Measurements from ENCODE around the gene PLOD1. TPM values are rescaled to one million over a fixed set of nuclear protein-coding genes. Genes with fewer than 3 reads are reported as not detected.

PLOD1 gene
- total RNA-seq (10 to 100 TPM; 54.9 to 82.9 TPM), polyA plus RNA-seq (10 to 100 TPM; 48.0 to 73.0 TPM)

DNA sequence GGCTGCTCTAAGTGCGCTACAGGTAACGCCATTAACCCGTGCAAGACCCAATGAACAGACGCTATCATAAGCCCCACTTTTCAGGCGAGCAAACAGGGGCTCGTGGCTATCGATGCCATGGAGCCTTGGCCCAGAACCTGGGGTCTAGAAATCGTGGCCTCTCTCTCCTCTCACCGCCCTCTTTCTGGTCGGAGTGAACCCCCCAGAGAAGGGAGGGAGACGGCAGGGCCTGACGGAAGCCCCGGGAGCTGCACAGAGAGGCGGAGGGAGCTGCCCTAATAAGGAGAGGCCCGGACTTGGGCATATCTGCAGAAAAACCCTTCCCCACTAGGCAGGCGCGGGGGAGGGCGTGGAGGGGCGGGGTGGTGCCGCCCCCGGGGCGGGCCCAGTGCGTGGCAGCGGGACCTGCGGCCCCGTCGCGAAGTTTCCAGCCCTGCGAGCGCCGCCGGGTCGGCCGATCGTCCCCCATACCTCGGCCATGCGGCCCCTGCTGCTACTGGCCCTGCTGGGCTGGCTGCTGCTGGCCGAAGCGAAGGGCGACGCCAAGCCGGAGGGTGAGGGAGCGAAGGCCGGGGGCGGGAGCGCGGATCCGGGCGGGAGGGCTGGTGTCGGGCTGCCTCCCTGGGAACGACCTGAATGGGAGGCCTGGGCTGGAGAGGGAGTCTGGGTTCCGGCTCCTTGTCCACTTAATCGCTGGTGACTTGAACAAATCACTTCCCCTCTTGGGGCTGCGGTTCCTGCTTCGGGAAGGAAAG lies at the start of gene PLOD1:
Gene PLOD1 (plus strand): TSS at position 416 of the 755 bp plus-strand sequence. CDS start 63 bp downstream, at position 479.
- Histone ChIP-seq H3K27me3 (ENCODE audit: control insufficient read depth in 4 of 4, insufficient read depth in 4 of 4, low read length in 3 of 4) (no peaks in the 10 kb centered on the region), H3K27ac (ENCODE audit: low read depth in 1 of 2, low read length in 2 of 2) (peak within 1 kb of the TSS; percentile 86 to 89), H3K4me3 (ENCODE audit: low read depth in 1 of 3, low read length in 3 of 3) (peak within 1 kb of the TSS; percentile 47 to 74 (median 72)), H3K9ac (ENCODE audit: low read depth in 1 of 2, low read length in 2 of 2) (peak within 1 kb of the TSS; percentile 33 to 70), H3K36me3 (ENCODE audit: control insufficient read depth in 4 of 4, insufficient read depth in 3 of 4, low read depth in 1 of 4, low read length in 3 of 4) (no peaks in the 10 kb centered on the region), H3K9me3 (ENCODE audit: control insufficient read depth in 4 of 4, low read length in 3 of 4) (no peaks in the 10 kb centered on the region), H3K4me1 (ENCODE audit: control insufficient read depth in 4 of 4, insufficient read depth in 4 of 4, low read length in 3 of 4) (peaks cover 3 to 39% (median 23%) of the 10 kb centered on the region in 4 donors)
- TF ChIP-seq RXRA (IDR thresholded peaks at IDR 0.05) (no peak), SP1 (IDR thresholded peaks at IDR 0.05) (peak; percentile 35), YY1 (IDR thresholded peaks at IDR 0.05) (no peak), FOXA2 (IDR thresholded peaks at IDR 0.05) (no peak), EGR1 (IDR thresholded peaks at IDR 0.05; ENCODE audit: low read depth in 2 of 2) (peak in 1 of 2 donors; percentile 74), GABPA (IDR thresholded peaks at IDR 0.05 in 1 of 2, conservative IDR thresholded peaks at IDR 0.05 in 1 of 2) (no peak), ZBTB33 (IDR thresholded peaks at IDR 0.05) (no peak), FOXA1 (IDR thresholded peaks at IDR 0.05) (no peak), JUND (IDR thresholded peaks at IDR 0.05) (no peak), HNF4A (conservative IDR thresholded peaks at IDR 0.05) (no peak)
- TF ChIP-seq, protein P1, sequence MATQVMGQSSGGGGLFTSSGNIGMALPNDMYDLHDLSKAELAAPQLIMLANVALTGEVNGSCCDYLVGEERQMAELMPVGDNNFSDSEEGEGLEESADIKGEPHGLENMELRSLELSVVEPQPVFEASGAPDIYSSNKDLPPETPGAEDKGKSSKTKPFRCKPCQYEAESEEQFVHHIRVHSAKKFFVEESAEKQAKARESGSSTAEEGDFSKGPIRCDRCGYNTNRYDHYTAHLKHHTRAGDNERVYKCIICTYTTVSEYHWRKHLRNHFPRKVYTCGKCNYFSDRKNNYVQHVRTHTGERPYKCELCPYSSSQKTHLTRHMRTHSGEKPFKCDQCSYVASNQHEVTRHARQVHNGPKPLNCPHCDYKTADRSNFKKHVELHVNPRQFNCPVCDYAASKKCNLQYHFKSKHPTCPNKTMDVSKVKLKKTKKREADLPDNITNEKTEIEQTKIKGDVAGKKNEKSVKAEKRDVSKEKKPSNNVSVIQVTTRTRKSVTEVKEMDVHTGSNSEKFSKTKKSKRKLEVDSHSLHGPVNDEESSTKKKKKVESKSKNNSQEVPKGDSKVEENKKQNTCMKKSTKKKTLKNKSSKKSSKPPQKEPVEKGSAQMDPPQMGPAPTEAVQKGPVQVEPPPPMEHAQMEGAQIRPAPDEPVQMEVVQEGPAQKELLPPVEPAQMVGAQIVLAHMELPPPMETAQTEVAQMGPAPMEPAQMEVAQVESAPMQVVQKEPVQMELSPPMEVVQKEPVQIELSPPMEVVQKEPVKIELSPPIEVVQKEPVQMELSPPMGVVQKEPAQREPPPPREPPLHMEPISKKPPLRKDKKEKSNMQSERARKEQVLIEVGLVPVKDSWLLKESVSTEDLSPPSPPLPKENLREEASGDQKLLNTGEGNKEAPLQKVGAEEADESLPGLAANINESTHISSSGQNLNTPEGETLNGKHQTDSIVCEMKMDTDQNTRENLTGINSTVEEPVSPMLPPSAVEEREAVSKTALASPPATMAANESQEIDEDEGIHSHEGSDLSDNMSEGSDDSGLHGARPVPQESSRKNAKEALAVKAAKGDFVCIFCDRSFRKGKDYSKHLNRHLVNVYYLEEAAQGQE (IDR thresholded peaks at IDR 0.05): peak; percentile 44
- TF ChIP-seq, protein P2, sequence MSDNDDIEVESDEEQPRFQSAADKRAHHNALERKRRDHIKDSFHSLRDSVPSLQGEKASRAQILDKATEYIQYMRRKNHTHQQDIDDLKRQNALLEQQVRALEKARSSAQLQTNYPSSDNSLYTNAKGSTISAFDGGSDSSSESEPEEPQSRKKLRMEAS (IDR thresholded peaks at IDR 0.05): peak; percentile 29
- DNase-seq (ENCODE audit: low spot score): peak; percentile 93
- 1% methylated on average over 55 of the region's 55 CpGs for WGBS

DNA sequence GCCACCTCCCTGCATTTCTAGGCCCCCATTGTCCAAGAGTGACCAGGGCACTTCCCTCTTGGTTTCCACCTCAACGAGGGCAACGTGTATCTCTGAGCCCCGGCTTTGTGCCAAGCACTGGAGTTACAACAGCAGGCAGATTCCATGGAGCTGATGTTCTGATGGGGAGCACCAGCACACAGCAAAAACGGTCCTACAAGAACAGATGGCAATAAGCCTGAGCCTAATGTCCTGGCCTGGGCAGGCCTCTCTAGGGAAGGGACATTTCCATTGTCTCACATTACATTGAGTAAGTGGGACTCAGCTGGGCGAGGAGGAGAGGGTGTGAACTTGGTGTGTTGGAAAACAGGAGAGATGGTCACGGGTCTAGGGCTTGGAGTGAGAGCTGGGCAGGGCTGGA lies 48.6 kb upstream of the PLOD1 start:
- H3K36me3 ChIP-seq (ENCODE audit: control insufficient read depth in 4 of 4, insufficient read depth in 3 of 4, low read depth in 1 of 4, low read length in 3 of 4): no peaks in the 10 kb centered on the region
- H3K27me3 ChIP-seq (ENCODE audit: control insufficient read depth in 4 of 4, insufficient read depth in 4 of 4, low read length in 3 of 4): no peaks in the 10 kb centered on the region
- no peak overlapping the region for H3K4me3 ChIP-seq (ENCODE audit: low read depth in 1 of 3, low read length in 3 of 3)
- H3K27ac ChIP-seq (ENCODE audit: low read depth in 1 of 2, low read length in 2 of 2): no peak overlapping the region
- peaks cover 0 to 3% (median 0%) of the 10 kb centered on the region in 4 donors for H3K4me1 ChIP-seq (ENCODE audit: control insufficient read depth in 4 of 4, insufficient read depth in 4 of 4, low read length in 3 of 4)
- DNase-seq (ENCODE audit: low spot score): no peak
- H3K9ac ChIP-seq (ENCODE audit: low read depth in 1 of 2, low read length in 2 of 2): no peak overlapping the region
- 84% methylated on average over 6 of the region's 6 CpGs for WGBS
- no peaks in the 10 kb centered on the region for H3K9me3 ChIP-seq (ENCODE audit: control insufficient read depth in 4 of 4, low read length in 3 of 4)
- TF ChIP-seq TAF1 (conservative IDR thresholded peaks at IDR 0.05) (no peak), GABPA (IDR thresholded peaks at IDR 0.05 in 1 of 2, conservative IDR thresholded peaks at IDR 0.05 in 1 of 2) (no peak), NR2F2 (IDR thresholded peaks at IDR 0.05) (no peak), YY1 (IDR thresholded peaks at IDR 0.05) (no peak), RAD21 (IDR thresholded peaks at IDR 0.05) (no peak), ZBTB33 (IDR thresholded peaks at IDR 0.05) (no peak), HNF4G (IDR thresholded peaks at IDR 0.05) (no peak), ATF3 (IDR thresholded peaks at IDR 0.05) (no peak)
- TF ChIP-seq, protein P1 (IDR thresholded peaks at IDR 0.05): no peak
- TF ChIP-seq, protein P3, sequence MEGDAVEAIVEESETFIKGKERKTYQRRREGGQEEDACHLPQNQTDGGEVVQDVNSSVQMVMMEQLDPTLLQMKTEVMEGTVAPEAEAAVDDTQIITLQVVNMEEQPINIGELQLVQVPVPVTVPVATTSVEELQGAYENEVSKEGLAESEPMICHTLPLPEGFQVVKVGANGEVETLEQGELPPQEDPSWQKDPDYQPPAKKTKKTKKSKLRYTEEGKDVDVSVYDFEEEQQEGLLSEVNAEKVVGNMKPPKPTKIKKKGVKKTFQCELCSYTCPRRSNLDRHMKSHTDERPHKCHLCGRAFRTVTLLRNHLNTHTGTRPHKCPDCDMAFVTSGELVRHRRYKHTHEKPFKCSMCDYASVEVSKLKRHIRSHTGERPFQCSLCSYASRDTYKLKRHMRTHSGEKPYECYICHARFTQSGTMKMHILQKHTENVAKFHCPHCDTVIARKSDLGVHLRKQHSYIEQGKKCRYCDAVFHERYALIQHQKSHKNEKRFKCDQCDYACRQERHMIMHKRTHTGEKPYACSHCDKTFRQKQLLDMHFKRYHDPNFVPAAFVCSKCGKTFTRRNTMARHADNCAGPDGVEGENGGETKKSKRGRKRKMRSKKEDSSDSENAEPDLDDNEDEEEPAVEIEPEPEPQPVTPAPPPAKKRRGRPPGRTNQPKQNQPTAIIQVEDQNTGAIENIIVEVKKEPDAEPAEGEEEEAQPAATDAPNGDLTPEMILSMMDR (IDR thresholded peaks at IDR 0.05; ENCODE audit: low read depth, low read length, missing input control): no peak
